ENCODE results near the gene COL4A4.

- peak in 1 of 2 donors; percentile 51 for TF ChIP-seq POLR2A (IDR thresholded peaks at IDR 0.05)
- TF ChIP-seq CTCF (IDR thresholded peaks at IDR 0.05): no peak
Measured at GRCh38 chr2:227188292-227188691, 24.3 kb upstream of the COL4A4 start.
